Measurements from ENCODE around the gene LGALS9. TPM values are rescaled to one million over a fixed set of nuclear protein-coding genes. Genes with fewer than 3 reads are reported as not detected.

LGALS9 gene
- total RNA-seq, 1 experiment from 2014 or later = not detected

DNA sequence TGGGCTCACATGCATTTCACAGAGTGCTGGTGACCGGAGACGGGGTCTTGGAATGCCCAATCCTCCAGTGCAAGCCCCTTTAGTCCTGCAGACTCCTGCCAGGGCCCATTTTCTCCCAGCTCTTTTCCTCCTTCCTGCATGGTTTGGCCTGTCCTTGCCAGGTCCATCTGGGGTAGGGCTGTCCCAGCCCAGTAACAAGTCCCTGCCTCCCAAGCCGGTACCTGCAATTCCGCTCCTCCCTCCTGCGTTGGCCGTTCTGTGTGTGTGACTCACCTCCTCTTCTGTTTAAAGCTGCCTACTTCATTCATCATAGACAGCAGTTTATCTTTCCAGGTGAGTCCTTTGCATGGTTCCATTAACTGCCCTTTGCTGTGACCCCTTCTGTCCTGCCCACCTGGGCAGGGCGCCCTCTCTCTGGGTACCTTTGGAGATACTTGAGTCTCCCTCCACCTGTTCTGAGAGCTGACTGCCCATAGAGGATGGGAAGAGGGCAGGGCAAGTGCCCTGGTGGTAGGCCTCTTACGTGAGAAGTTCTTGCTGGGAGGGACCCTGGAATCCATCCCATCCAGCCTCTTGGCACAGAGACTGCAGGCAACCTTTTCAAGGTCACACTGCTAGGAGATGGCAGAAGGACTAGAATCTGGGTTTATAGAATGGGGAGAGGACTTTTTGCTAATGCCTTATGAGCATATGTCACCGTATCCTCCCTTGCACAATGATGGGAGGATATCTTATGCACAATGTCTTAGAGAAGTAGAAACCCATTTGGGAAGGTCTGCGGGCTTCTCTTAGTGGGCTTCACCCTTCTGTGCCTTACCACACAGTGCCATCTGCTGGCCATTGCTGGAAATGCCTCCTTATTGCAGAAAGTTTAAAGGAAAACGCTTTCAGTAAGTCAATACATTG lies 29.7 kb upstream of the LGALS9 start:
- peak; percentile 79 for DNase-seq (ENCODE audit: low read depth, low spot score)
- in situ Hi-C loops (cut with HindIII; ENCODE audit: low pct_unique_long_range_greater_than_20kb, low sequenced_read_pairs) = no loop called here

- in situ Hi-C loops (cut with HindIII; ENCODE audit: low pct_unique_long_range_greater_than_20kb, low sequenced_read_pairs) = no loop called here
- no peak for DNase-seq (ENCODE audit: low read depth, low spot score)
Observed at GRCh38 chr17:27601975-27602302, 29.0 kb upstream of the LGALS9 start.

GRCh38 chr17:27602721-27603420 lies 28.1 kb upstream of the LGALS9 start:
- DNase-seq (ENCODE audit: low read depth, low spot score) = peak; percentile 76
- in situ Hi-C loops (cut with HindIII; ENCODE audit: low pct_unique_long_range_greater_than_20kb, low sequenced_read_pairs) = no loop called here

DNA sequence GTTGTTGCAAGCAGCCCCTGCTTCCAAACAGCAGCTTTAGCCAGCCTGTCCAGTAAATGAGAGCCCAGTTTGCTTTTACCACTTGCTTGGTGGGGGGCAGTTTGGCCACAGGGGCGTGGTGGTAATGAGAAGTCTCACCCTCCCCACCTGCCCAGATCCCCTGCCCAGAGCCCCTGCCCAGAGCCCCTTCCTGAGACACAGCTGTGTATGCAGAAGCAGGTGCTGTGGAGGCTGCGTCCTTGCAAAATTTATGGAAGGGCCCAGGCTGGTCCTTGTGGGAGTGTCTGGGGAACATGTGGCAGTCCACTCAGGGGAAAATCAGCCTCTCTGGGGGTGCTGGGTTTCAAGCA lies 27.6 kb upstream of the LGALS9 start:
- in situ Hi-C loops (cut with HindIII; ENCODE audit: low pct_unique_long_range_greater_than_20kb, low sequenced_read_pairs) = no loop called here
- DNase-seq (ENCODE audit: low read depth, low spot score) = no peak

DNA sequence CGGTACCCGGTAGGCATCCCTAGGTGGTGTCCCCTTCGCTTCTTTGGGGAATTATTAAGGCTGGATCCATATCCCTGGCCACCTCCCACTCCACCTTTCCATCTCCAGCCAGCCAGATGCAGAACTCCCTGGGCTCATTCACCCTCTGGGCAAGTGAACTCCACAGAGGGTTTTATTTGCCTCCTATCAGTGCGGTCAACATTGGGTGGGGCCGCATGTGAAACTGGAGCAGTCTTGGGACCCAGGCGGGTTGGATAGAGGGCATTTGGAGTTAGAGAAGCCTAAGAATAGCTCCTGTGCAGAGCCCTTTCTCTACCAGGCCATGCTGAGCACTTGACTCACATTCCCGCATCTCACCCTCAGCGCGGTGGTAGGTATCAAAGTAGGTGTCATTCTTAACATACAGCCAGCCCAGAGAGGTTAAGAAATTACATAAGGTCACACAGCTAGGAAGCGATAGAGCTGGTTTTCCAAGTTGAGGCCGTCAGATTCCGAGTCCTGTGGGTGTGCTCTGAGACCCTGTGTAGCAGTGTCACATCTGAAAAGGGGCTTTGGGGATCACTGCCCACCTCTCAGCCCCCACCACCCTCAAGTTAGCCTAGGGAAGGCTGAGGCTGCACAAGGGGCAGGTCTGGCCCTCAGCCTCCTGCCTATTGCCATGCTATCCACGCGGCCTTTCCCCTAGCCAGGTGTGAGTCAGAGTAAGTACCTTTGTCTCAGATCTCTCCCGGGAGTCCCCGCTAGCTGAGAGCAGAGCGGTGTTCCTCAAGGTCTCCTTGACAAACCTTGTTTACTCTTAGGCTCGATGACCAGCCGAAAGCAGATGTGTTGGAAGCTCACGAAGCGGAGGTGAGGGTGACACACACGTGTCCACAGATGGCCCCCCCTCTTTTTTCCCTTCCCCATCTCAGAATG lies 26.9 kb upstream of the LGALS9 start:
- DNase-seq (ENCODE audit: low read depth, low spot score) = no peak
- in situ Hi-C loops (cut with HindIII; ENCODE audit: low pct_unique_long_range_greater_than_20kb, low sequenced_read_pairs) = no loop called here

DNA sequence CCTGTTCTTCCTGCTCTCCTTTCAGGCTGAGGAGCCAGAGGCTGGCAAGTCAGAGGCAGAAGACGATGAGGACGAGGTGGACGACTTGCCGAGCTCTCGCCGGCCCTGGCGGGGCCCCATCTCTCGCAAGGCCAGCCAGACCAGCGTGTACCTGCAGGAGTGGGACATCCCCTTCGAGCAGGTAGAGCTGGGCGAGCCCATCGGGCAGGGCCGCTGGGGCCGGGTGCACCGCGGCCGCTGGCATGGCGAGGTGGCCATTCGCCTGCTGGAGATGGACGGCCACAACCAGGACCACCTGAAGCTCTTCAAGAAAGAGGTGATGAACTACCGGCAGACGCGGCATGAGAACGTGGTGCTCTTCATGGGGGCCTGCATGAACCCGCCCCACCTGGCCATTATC lies 25.6 kb upstream of the LGALS9 start:
- DNase-seq (ENCODE audit: low read depth, low spot score) = no peak
- in situ Hi-C loops (cut with HindIII; ENCODE audit: low pct_unique_long_range_greater_than_20kb, low sequenced_read_pairs) = no loop called here

DNA sequence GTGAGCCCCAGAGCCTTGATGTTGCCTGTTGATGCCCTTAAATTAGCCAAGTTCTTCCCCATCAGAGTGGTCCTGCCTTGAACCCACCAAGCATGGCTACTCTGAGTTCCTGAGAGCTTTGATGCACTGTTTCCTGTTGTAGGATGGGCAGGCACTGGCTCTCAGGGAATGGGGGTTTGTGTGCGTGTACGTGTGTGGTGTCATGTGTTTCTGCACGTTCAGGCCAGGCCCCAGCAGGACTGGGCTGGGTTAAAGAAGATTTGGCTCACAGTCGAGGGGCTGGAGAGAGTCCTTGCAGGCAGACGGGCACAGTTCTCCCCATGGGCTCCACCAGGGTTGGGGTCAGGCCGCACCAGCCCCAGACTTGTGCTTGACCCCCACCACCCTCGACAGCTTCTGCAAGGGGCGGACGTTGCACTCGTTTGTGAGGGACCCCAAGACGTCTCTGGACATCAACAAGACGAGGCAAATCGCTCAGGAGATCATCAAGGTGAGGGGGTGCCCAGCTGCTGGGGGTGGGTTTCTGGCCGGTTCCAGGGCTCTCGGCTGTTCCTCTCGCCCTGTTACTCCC lies 23.4 kb upstream of the LGALS9 start:
- DNase-seq (ENCODE audit: low read depth, low spot score) = no peak
- in situ Hi-C loops (cut with HindIII; ENCODE audit: low pct_unique_long_range_greater_than_20kb, low sequenced_read_pairs) = no loop called here

DNA sequence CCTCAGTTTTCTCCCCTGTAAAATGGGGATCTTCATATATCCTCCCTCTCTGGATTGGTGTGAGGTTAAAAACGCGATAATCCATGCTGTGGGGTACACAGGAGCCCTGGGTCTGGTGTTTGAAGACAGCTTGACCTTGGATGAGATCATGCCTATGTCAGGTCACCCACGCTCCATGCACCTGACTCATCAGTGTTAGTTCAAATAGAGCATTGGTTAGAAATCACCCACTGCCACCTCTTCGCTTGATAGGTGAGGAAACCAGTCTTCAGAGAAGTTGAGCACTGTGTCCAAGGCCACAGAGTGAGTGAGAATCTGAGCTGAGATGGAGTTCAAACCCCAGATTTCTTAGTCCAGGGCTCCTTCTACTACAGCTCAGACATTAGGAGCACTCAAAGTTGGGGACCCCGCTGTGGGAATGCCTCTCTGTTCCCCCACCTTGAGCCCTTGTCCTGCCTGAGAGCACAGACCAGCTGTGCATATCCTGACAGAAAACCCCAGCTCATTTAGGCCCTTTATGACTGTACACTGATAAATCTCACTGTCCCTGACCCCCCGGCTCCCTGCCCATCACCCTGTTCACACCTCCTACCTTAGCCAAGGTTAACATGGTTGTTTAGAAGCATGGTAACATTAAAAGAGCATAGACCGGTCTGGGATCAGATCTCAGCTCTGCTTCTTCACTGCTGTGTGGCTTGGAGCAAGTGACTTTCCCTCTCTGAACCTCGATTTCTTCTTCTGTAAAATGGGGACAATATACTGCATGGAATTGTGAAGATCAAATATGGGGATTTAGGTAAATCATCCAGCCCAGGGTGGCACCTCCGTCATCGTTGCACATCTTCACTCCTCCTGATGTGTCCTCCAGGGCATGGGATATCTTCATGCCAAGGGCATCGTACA lies 22.4 kb upstream of the LGALS9 start:
- DNase-seq (ENCODE audit: low read depth, low spot score) = no peak
- in situ Hi-C loops (cut with HindIII; ENCODE audit: low pct_unique_long_range_greater_than_20kb, low sequenced_read_pairs) = no loop called here

GRCh38 chr17:27609611-27610303 lies 21.2 kb upstream of the LGALS9 start:
- DNase-seq (ENCODE audit: low read depth, low spot score) = peak; percentile 61

GRCh38 chr17:27610304-27610677 lies 20.7 kb upstream of the LGALS9 start:
- no peak for DNase-seq (ENCODE audit: low read depth, low spot score)
- in situ Hi-C loops (cut with HindIII; ENCODE audit: low pct_unique_long_range_greater_than_20kb, low sequenced_read_pairs) = no loop called here

More at GRCh38 chr17:27609611-27610303, 21.2 kb upstream of the LGALS9 start:
- in situ Hi-C loops (cut with HindIII; ENCODE audit: low pct_unique_long_range_greater_than_20kb, low sequenced_read_pairs) = no loop called here

- in situ Hi-C loops (cut with HindIII; ENCODE audit: low pct_unique_long_range_greater_than_20kb, low sequenced_read_pairs) = no loop called here
- no peak for DNase-seq (ENCODE audit: low read depth, low spot score)
Observed at GRCh38 chr17:27612160-27612770, 18.7 kb upstream of the LGALS9 start.

- in situ Hi-C loops (cut with HindIII; ENCODE audit: low pct_unique_long_range_greater_than_20kb, low sequenced_read_pairs) = no loop called here
- DNase-seq (ENCODE audit: low read depth, low spot score) = no peak
Observed at GRCh38 chr17:27613433-27613832, 17.6 kb upstream of the LGALS9 start.

- DNase-seq (ENCODE audit: low read depth, low spot score) = no peak
- in situ Hi-C loops (cut with HindIII; ENCODE audit: low pct_unique_long_range_greater_than_20kb, low sequenced_read_pairs) = no loop called here
Observed at GRCh38 chr17:27615121-27615520, 15.9 kb upstream of the LGALS9 start.

DNA sequence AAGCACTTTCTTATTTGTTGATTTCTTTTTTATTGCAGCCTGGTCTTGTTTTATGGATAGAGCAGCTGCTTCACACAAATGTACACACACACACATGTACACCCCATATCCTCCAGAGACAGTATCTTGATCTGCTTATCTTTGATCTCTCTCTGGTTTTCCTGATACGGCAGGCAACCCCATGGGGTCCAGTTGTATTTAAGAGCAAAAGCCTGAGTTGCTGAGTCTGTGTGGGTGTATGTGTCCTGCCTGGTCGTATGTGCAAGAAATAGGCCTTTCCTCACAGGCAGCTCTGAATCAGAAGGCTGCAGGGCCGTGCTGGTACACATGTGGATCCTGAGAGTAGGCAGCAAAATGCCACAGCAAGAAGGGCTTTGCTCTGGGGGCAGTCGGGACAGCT lies 14.6 kb upstream of the LGALS9 start:
- no peak for DNase-seq (ENCODE audit: low read depth, low spot score)
- in situ Hi-C loops (cut with HindIII; ENCODE audit: low pct_unique_long_range_greater_than_20kb, low sequenced_read_pairs) = no loop called here

- DNase-seq (ENCODE audit: low read depth, low spot score) = no peak
- in situ Hi-C loops (cut with HindIII; ENCODE audit: low pct_unique_long_range_greater_than_20kb, low sequenced_read_pairs) = no loop called here
Observed at GRCh38 chr17:27618417-27618816, 12.6 kb upstream of the LGALS9 start.

GRCh38 chr17:27620721-27621120 lies 10.3 kb upstream of the LGALS9 start:
- DNase-seq (ENCODE audit: low read depth, low spot score) = no peak
- in situ Hi-C loops (cut with HindIII; ENCODE audit: low pct_unique_long_range_greater_than_20kb, low sequenced_read_pairs) = no loop called here

All from SK-MEL-5 (cell line).